Keratinocyte (primary cell): ENCODE measurements around the gene DDIT4. TPM values are rescaled to one million over a fixed set of nuclear protein-coding genes. Genes with fewer than 3 reads are reported as not detected.
A peak's percentile ranks its signal among the peaks of the same experiment; 100 is the strongest.
"Not testable (repeated sequence)": the region's sequence is repeated elsewhere in the genome, so short reads cannot be mapped to it uniquely, and the experiment has no call there.

Experiments
- DNase-seq: peaks from one replicate; pipeline ENCODE4 v3.0.0-alpha.2; 2011; ENCODE audit warnings: low read depth, missing footprints, low spot score
- FAIRE-seq: peaks from 2 replicates; lab custom pipeline; 2011; peaks lifted over from hg19 to GRCh38; lab: Jason Lieb, UNC
- H2AFZ ChIP-seq: 2 replicates; pipeline ENCODE4 v1.6.0; 2012; ENCODE audit warnings: low read length, control low read depth, inconsistent platforms; ENCODE audit not compliant: control insufficient read depth
- H3K27ac ChIP-seq: 2 replicates; pipeline ENCODE4 v1.5.1; 2011; ENCODE audit warnings: low read length; ENCODE audit not compliant: control insufficient read depth, insufficient read depth
- H3K27me3 ChIP-seq: 3 replicates; pipeline ENCODE4 v1.6.0; 2011; ENCODE audit warnings: low read length; ENCODE audit not compliant: control insufficient read depth, insufficient read depth; ENCODE audit errors: extremely low read depth
- H3K36me3 ChIP-seq, 2 experiments: 2 replicates in 1 of 2; 3 replicates in 1 of 2; pipeline ENCODE4 v1.5.1; 2011; ENCODE audit warnings: low read length in 2 of 2, mild to moderate bottlenecking in 1 of 2; ENCODE audit not compliant: control insufficient read depth in 2 of 2, insufficient read depth in 2 of 2; ENCODE audit errors: extremely low read depth in 1 of 2
- H3K4me1 ChIP-seq: 3 replicates; pipeline ENCODE4 v1.5.1; 2011; ENCODE audit warnings: low read length; ENCODE audit not compliant: control insufficient read depth, insufficient read depth; ENCODE audit errors: extremely low read depth
- H3K4me2 ChIP-seq: 3 replicates; pipeline ENCODE4 v1.6.0; 2011; ENCODE audit warnings: low read depth, low read length; ENCODE audit not compliant: control insufficient read depth, insufficient read depth; ENCODE audit errors: extremely low read depth
- H3K4me3 ChIP-seq, 3 experiments: fragments of 200-600 bp in 1 of 3; sonication (generic) in 1 of 3; 2 replicates in 2 of 3; 3 replicates in 1 of 3; pipeline ENCODE4 v1.5.1; 2011 to 2016; ENCODE audit warnings: low read length in 3 of 3, mild to moderate bottlenecking in 3 of 3, control low read depth in 2 of 3, inconsistent platforms in 1 of 3, low read depth in 1 of 3, mixed read lengths in 1 of 3, mixed run types in 1 of 3, moderate library complexity in 1 of 3; ENCODE audit not compliant: control insufficient read depth in 2 of 3, insufficient read depth in 2 of 3; ENCODE audit errors: extremely low read depth in 1 of 3
- H3K79me2 ChIP-seq: 2 replicates; pipeline ENCODE4 v1.6.0; 2012; ENCODE audit warnings: low read length; ENCODE audit not compliant: control insufficient read depth, insufficient read depth
- H3K9ac ChIP-seq: 3 replicates; pipeline ENCODE4 v1.6.0; 2011; ENCODE audit warnings: low read length; ENCODE audit not compliant: control insufficient read depth, insufficient read depth; ENCODE audit errors: extremely low read depth
- H3K9me1 ChIP-seq: 3 replicates; pipeline ENCODE4 v1.6.0; 2011; ENCODE audit warnings: low read length; ENCODE audit not compliant: control insufficient read depth, insufficient read depth; ENCODE audit errors: extremely low read depth
- H3K9me3 ChIP-seq: 2 replicates; pipeline ENCODE4 v1.5.1; 2012; ENCODE audit warnings: low read depth, low read length; ENCODE audit not compliant: control insufficient read depth
- H4K20me1 ChIP-seq: 3 replicates; pipeline ENCODE4 v1.6.0; 2011; ENCODE audit warnings: low read length; ENCODE audit not compliant: control insufficient read depth, insufficient read depth; ENCODE audit errors: extremely low read depth
- CTCF ChIP-seq, 3 experiments: IDR thresholded peaks in 1 of 3; conservative IDR thresholded peaks in 1 of 3; optimal IDR thresholded peaks in 1 of 3; 2 replicates in 2 of 3; 3 replicates in 1 of 3; pipeline versions ENCODE3 to v1.5.1; 2011; ENCODE audit warnings: low read length in 3 of 3, mild to moderate bottlenecking in 3 of 3, moderate library complexity in 2 of 3, control low read depth in 1 of 3, inconsistent platforms in 1 of 3; ENCODE audit not compliant: insufficient read depth in 2 of 3; ENCODE audit errors: extremely low read depth in 1 of 3
- EZH2 ChIP-seq: IDR thresholded peaks from one replicate; pipeline ENCODE4 v1.6.1; 2012; ENCODE audit warnings: inconsistent platforms, mild to moderate bottlenecking, low read length, moderate library complexity
- dilution Hi-C: fragments of 300-500 bp; cut with MboI; formaldehyde crosslinking; loops from one replicate; pipeline ENCODE4 v1.7.0; 2020; ENCODE audit warnings: low sequenced_read_pairs; ENCODE audit not compliant: extremely low pct_ligation_motif_present
- polyA plus RNA-seq, 5 experiments: library from polyadenylated mRNA; depleted of rRNA in 3 of 5; stranded (reverse) in 3 of 5; stranded (forward) in 1 of 5; unstranded in 1 of 5; fragments of >200 nt; gene quantifications; 1 replicate in 1 of 5; 2 replicates in 3 of 5; 3 replicates in 1 of 5; pipeline versions ENCODE4 v1.2.1 to v1.2.3, GENCODE V29; 2011 to 2012; ENCODE audit warnings: missing spikeins in 2 of 5, low read depth in 1 of 5, low replicate concordance in 1 of 5

The DDIT4 gene
- polyA plus RNA-seq, 1 donor (not counting 4 experiments of a cell fraction or from before 2014, with no cell fraction given), result 248 TPM

DNA sequence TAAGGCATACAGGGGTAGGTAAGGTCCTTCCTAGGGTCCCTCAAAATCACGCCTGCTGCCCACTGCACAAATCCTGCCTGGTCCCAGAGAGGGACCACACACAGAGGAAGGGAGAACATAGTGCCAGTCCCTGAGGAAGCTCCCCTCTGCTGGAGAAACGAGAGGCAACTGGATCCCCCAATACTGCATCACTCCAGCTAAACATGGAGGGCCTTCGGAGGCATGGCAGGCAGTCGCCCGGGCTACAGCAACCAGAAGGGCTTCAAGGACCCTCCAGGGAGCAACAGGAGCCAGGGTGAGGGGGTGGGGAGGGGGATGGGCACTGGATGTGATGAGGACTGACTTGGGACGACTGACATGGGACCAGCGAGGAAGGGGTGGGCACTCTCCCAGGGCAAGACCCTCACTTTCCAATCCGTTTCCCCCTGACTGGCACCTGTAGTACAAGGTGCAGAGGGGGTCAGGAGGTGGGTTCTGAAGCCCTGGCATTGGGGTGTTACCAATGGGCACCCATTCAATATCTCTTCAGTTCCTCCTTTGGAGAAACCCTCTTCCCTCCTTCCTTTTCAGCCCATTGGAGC, 21.7 kb downstream of the DDIT4 start:
- Histone ChIP-seq H3K4me3 (no peak overlapping the region), H2AFZ (no peak overlapping the region), H3K9me1 (no peaks in the 10 kb centered on the region), H3K4me2 (no peak overlapping the region), H3K36me3 (no peaks in the 10 kb centered on the region), H3K9ac (peak overlapping the region; percentile 10), H3K27ac (peak overlapping the region; percentile 36), H3K27me3 (no peaks in the 10 kb centered on the region), H3K9me3 (no peaks in the 10 kb centered on the region), H3K4me1 (peaks cover 38% of the 10 kb centered on the region), H4K20me1 (no peaks in the 10 kb centered on the region), H3K79me2 (no peaks in the 10 kb centered on the region)
- DNase-seq, result no peak
- dilution Hi-C loops, result no loop called here
- TF ChIP-seq CTCF (optimal IDR thresholded peaks at IDR 0.05 in 1 of 3, IDR thresholded peaks at IDR 0.05 in 1 of 3, conservative IDR thresholded peaks at IDR 0.05 in 1 of 3; ENCODE audit: extremely low read depth in 1 of 3, insufficient read depth in 2 of 3, low read length in 3 of 3), result no peak
- TF ChIP-seq EZH2, result no peak
- no peak for FAIRE-seq

DNA sequence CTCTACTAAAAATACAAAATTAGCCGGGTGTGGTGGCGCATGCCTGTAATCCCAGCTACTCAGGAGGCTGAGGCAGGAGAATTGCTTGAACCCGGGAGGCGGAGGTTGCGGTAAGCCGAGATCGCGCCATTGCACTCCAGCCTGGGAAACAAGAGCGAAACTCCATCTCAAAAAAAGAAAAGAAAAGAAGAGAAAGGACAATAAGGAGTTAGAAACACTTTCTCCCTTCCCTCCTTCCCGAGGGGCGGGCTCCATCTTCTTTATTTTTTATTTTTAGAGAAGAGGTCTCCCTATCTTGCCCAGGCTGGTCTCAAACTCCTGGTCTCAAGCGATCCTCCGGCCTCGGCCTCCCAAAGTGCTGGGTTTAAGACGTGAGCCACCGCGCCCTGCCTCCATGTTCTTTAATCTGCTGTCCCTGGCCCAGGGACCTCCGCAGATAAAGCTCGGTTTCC, 23.1 kb downstream of the DDIT4 start:
- DNase-seq, H3K4me3 ChIP-seq, H3K27me3 ChIP-seq: not testable (repeated sequence)

More for the DNA sequence above, 23.1 kb downstream of the DDIT4 start:
- Histone ChIP-seq H3K4me1 (peaks cover 31% of the 10 kb centered on the region), H3K27ac (peak overlapping the region; percentile 46), H3K4me2 (peak overlapping the region; percentile 80), H3K9ac (peak overlapping the region; percentile 83)
- H3K9me3 ChIP-seq, H2AFZ ChIP-seq, H3K9me1 ChIP-seq, FAIRE-seq, H4K20me1 ChIP-seq, H3K79me2 ChIP-seq, dilution Hi-C loops, H3K36me3 ChIP-seq: not testable (repeated sequence)
